Vagina (tissue), 2 donors: Measurements from ENCODE around the gene ERGIC1.

ENCODE experiments used
- POLR2A ChIP-seq, 2 donors: fragments of 450-650 bp; IDR thresholded peaks; one replicate each; pipeline ENCODE4 v1.6.1; 2017; ENCODE audit warnings: antibody characterized with exemption in 2 of 2, mild to moderate bottlenecking in 2 of 2, moderate library complexity in 2 of 2
- POLR2AphosphoS5 ChIP-seq, 2 donors: sonication (generic); formaldehyde crosslinking; IDR thresholded peaks; one replicate each; pipeline ENCODE4 v1.9.0; 2017; ENCODE audit warnings: antibody characterized with exemption in 2 of 2, mild to moderate bottlenecking in 2 of 2, low read depth in 1 of 2; ENCODE audit not compliant: insufficient read depth in 1 of 2
- TF ChIP-seq, protein P1 (sequence below), 3 experiments: fragments of 450-650 bp in 2 of 3; fragments of 200-600 bp in 1 of 3; sonication (generic) in 1 of 3; IDR thresholded peaks; one replicate each; pipeline ENCODE4 v1.5.1; 2017 to 2019; ENCODE audit warnings: antibody characterized with exemption in 3 of 3, mild to moderate bottlenecking in 2 of 3, moderate library complexity in 2 of 3

DNA sequence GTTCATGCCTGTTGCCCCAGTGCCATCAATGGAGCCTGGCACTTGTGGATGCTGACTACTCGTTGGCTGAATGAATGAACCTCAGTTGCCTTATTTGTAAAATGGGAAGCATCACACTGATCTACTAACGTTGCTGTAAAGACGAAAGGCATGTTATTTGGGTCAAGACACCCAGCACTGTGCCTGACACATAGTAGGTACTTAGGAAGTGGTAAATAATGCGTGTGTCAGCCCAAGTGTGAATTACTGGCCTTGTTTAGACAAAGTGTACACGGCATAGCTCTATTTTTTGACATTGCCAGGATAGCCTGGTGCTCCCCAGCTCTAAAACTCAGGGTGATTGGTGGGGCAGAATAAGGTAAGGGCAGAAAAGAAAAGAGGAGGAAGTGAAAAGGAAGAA lies 27.4 kb downstream of the ERGIC1 start:
- TF ChIP-seq POLR2A (IDR thresholded peaks at IDR 0.05): no peak
- TF ChIP-seq, protein P1, sequence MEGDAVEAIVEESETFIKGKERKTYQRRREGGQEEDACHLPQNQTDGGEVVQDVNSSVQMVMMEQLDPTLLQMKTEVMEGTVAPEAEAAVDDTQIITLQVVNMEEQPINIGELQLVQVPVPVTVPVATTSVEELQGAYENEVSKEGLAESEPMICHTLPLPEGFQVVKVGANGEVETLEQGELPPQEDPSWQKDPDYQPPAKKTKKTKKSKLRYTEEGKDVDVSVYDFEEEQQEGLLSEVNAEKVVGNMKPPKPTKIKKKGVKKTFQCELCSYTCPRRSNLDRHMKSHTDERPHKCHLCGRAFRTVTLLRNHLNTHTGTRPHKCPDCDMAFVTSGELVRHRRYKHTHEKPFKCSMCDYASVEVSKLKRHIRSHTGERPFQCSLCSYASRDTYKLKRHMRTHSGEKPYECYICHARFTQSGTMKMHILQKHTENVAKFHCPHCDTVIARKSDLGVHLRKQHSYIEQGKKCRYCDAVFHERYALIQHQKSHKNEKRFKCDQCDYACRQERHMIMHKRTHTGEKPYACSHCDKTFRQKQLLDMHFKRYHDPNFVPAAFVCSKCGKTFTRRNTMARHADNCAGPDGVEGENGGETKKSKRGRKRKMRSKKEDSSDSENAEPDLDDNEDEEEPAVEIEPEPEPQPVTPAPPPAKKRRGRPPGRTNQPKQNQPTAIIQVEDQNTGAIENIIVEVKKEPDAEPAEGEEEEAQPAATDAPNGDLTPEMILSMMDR (IDR thresholded peaks at IDR 0.05): no peak
- TF ChIP-seq POLR2AphosphoS5 (IDR thresholded peaks at IDR 0.05; ENCODE audit: insufficient read depth in 1 of 2, low read depth in 1 of 2): no peak
